ENCODE data around the gene CDH18.

The CDH18 gene

DNA sequence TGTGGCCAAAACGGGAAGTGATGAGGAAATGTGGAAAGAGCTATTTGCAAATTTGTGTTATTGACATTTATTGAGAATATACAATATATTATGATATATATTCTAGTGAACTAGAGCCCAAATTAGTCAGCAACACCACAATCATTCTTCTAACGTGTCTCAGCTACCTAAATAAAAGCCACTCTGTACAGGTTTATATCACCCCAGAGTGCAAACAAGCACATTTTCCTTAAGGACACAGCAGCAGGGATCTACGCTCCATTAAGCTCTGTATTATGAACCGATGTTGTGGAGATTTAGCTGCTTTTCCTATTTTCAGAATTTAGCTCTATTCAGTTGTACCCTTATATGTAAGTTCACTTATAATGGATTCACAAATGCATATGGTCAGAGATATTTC is 77.9 kb downstream of the CDH18 start:
- no peak for DNase-seq
- H3K4me1 Mint-ChIP-seq, result no peaks in the 10 kb centered on the region
- H3K9me3 Mint-ChIP-seq, result peaks cover 8% of the 10 kb centered on the region
- H3K27ac Mint-ChIP-seq, result no peak overlapping the region
- H3K36me3 Mint-ChIP-seq, result no peaks in the 10 kb centered on the region
- H3K4me3 Mint-ChIP-seq, result no peak overlapping the region
- H3K27me3 Mint-ChIP-seq, result no peaks in the 10 kb centered on the region
- CTCF ChIA-PET, result no interaction called here

DNA sequence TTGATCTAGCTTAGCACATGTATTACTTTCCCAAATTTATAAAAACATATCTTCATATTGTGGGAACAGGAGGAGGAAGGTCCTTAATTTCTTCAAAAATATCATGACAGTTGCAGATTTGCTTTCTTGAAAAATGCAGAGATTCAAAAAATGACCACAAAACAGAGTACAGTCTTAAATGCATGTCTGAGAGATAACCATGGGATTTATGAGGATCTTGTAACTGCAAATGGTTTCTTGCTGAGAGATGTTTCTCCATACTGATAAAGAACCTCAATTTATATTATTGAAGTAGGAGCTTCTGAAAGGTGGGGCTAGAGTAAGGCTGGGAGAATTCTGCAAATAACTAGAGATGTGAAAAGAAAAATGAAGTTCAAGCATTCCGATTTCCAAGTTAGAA is 83.2 kb downstream of the CDH18 start:
- H3K36me3 Mint-ChIP-seq, result no peaks in the 10 kb centered on the region
- no peak overlapping the region for H3K27ac Mint-ChIP-seq
- no peak for DNase-seq
- no peaks in the 10 kb centered on the region for H3K4me1 Mint-ChIP-seq
- peaks cover 2% of the 10 kb centered on the region for H3K9me3 Mint-ChIP-seq
- no peak overlapping the region for H3K4me3 Mint-ChIP-seq
- H3K27me3 Mint-ChIP-seq, result no peaks in the 10 kb centered on the region
- CTCF ChIA-PET, result no interaction called here

DNA sequence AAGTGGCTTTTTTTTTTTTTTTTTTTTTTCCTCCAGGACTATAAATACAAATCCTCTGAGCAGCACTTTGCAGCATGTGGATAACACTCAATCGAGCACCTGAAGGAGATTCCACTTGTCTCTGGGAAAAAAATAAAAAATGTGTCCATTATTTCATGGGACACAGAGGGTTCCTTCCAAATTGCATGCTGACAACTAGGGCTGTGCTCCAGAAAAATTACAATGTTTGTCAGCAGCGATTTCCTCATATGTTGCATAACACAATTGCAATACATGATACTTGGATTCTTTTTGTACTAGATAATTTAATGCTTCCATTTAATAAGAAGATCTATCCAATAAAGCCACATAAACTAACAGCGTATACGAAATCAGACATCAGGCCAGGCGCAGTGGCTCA is 84.4 kb downstream of the CDH18 start:
- Mint-ChIP-seq H3K36me3 (no peaks in the 10 kb centered on the region), H3K27me3 (no peaks in the 10 kb centered on the region), H3K9me3 (peaks cover 2% of the 10 kb centered on the region), H3K27ac (no peak overlapping the region), H3K4me3 (no peak overlapping the region), H3K4me1 (no peaks in the 10 kb centered on the region)
- CTCF ChIA-PET, result no interaction called here
- no peak for DNase-seq

DNA sequence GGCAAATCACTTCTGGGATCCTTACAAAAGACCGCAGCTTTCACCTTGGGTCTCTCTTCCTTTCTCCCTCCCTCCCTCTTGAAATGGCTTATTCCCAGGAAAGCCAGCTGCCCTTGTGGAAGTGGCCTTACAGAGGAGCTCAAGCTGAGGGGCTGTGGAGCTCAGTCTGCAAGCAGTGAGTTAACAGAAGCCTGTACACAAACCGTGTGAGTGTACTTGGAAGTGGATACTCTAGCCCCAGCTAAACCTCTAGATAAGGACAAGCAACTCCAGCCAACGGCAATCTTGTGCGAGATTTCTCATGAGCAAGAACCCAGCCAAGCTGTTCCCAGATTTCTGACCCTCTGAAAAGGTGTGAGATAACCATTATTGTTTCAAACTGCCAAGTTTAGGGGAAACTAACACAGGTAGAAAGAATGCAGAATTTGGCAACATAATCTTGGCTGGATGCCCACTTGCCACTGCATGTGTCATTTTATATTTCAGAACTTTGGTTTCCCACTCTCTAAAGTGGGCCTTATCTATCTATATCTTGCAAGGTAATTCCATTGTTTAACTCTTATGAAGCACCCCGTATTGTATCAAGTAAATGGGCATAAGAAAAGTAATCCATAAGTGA is 85.6 kb downstream of the CDH18 start:
- Mint-ChIP-seq H3K27me3 (no peaks in the 10 kb centered on the region), H3K36me3 (no peaks in the 10 kb centered on the region), H3K9me3 (peaks cover 2% of the 10 kb centered on the region), H3K27ac (no peak overlapping the region), H3K4me1 (no peaks in the 10 kb centered on the region), H3K4me3 (no peak overlapping the region)
- DNase-seq, result no peak
- CTCF ChIA-PET, result no interaction called here

DNA sequence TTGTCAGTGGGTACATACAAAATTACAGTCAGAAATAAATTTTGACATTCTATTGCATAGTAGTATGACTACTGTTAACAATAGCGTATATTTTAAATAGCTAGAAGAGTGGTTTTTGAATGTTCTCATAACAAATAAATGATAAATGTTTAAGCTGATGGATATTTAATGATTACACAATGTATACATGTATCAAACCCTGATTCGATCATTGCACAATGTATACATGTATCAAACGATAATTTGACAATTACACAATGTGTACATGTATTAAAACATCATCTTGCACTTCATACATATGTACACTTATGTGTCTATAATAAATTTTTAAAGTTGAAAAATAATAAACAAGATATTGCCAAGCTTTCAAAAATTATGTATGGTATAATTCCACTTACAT is 87.7 kb downstream of the CDH18 start:
- Mint-ChIP-seq H3K4me3 (no peak overlapping the region), H3K27me3 (no peaks in the 10 kb centered on the region), H3K36me3 (no peaks in the 10 kb centered on the region), H3K4me1 (no peaks in the 10 kb centered on the region), H3K9me3 (peaks cover 5% of the 10 kb centered on the region), H3K27ac (no peak overlapping the region)
- CTCF ChIA-PET, result no interaction called here
- DNase-seq, result no peak

DNA sequence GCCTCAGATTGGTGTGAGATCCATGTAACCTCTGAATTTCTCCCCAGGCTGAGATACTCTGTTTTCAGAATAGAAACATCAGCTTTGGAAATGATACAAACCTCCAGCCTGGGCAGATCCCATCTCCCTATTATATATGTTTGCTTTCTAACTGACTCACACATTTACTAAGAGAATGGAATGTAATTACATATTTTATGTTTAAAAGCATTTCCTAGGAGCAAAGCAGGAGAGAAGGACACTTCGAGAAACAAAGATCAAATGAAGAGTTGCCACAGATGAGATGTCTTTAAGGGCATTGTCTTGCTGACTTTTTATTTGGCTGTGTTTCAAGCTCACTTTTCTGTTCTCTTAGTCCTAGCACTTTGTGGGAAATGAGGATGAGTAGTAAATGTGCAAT is 96.3 kb downstream of the CDH18 start:
- Mint-ChIP-seq H3K27me3 (no peaks in the 10 kb centered on the region), H3K4me3 (no peak overlapping the region), H3K27ac (no peak overlapping the region), H3K36me3 (no peaks in the 10 kb centered on the region), H3K4me1 (no peaks in the 10 kb centered on the region), H3K9me3 (peaks cover 5% of the 10 kb centered on the region)
- no peak for DNase-seq
- CTCF ChIA-PET, result no interaction called here

DNA sequence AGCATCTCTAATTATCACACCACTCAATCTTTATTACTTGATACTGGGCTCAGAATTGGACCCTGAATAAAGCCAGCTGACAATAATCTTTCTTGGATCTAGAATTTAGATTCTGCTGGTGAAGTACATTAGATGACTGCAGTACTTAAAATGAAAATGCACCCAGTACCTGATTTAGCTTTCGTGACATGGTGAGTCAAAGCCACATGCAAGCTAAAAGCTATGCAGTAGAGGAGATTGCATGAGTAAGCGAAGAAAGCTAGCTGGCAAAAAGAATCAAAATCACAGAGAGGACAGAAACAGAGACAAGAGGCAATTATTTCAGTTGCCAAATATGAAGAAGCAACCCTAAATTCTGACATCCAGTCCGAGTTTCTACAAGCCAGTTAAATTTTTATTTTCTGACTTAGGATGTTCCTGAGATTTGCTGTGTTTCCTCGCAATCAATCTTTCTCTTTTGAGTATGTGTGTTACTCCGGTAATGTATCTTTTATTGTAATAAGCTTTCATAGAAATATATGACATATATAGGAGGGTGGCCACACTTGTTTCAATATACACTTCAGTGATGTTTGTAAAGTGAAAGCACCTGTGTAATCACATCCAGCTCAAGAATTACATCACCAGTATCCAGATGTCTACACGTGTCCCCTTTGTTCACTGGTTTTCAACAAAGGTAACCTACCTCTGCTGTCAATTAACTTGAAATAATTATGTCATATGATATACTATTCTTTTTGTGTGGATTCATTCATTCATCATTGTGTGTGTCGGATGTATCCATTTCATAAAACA is 101.7 kb downstream of the CDH18 start:
- no peaks in the 10 kb centered on the region for H3K9me3 Mint-ChIP-seq
- H3K27ac Mint-ChIP-seq, result no peak overlapping the region
- CTCF ChIA-PET, result no interaction called here
- no peaks in the 10 kb centered on the region for H3K36me3 Mint-ChIP-seq
- H3K27me3 Mint-ChIP-seq, result no peaks in the 10 kb centered on the region
- H3K4me1 Mint-ChIP-seq, result no peaks in the 10 kb centered on the region
- no peak overlapping the region for H3K4me3 Mint-ChIP-seq
- DNase-seq, result no peak

DNA sequence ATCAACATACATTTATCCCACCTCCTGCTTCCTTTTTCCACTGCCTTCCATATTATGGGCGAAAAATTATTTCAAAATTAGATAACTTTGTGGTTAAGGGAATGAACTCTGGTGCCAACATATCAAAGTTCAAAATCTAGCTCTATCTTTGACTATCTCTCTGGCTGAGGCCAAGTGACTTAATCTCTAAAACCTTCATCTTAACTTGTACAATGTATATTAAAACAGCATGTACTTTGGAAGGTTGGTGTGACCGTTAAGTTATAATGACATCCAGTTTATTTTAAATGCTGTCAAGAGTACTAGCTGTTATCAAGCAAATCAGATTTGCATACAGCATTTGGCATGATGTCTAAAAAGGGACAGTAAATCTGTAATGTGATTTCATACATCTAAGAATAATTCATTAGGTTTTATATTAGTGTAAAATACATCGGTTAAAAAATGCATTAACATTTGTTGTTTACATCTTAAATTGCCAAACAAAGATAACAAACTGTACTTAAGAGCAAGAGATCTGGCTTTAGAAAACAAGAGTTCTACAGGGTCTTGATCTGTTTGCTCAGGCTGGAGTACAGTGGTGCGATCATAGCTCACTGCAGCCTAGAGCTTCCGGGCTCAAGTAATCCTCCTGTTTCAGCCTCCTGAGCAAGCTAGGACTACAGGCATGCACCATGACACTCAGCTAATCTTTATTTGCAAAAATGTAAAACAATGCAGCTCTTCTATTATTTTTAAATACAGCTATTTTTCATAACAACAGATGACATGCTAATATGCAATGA is 102.8 kb downstream of the CDH18 start:
- CTCF ChIA-PET, result no interaction called here
- H3K27me3 Mint-ChIP-seq, result no peaks in the 10 kb centered on the region
- no peak for DNase-seq
- H3K27ac Mint-ChIP-seq, result no peak overlapping the region
- no peaks in the 10 kb centered on the region for H3K36me3 Mint-ChIP-seq
- H3K4me3 Mint-ChIP-seq, result no peak overlapping the region
- H3K9me3 Mint-ChIP-seq, result no peaks in the 10 kb centered on the region
- H3K4me1 Mint-ChIP-seq, result no peaks in the 10 kb centered on the region

DNA sequence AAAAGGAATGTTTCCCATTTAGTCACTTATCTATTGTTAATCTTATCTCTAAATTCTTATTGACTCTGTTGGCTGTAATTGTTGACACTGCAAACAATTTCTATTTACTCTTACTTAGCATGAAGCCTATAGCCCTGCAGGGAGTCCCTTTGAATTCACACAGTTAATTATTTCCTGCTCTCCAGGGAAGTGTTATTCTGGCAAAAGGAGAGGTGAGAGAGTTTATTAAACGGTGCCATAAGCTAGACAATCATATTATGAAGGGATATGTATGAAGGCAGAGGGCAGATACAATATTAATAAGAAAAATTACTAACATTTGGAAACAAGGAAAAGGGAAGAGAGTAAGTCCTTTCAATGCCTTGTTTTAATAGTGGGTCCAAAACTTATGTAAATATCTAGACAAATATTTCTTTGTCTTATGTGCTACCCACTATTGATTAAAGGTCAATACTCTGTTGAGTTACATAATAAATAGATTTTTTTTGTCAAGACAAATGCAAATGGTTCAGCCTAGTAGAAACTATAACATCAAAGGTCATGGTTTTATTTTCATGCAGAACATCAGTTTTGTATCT is 107.1 kb downstream of the CDH18 start:
- H3K36me3 Mint-ChIP-seq, result no peaks in the 10 kb centered on the region
- H3K27me3 Mint-ChIP-seq, result no peaks in the 10 kb centered on the region
- H3K9me3 Mint-ChIP-seq, result peaks cover 4% of the 10 kb centered on the region
- no peak overlapping the region for H3K4me3 Mint-ChIP-seq
- DNase-seq, result no peak
- CTCF ChIA-PET, result no interaction called here
- no peaks in the 10 kb centered on the region for H3K4me1 Mint-ChIP-seq
- H3K27ac Mint-ChIP-seq, result no peak overlapping the region

DNA sequence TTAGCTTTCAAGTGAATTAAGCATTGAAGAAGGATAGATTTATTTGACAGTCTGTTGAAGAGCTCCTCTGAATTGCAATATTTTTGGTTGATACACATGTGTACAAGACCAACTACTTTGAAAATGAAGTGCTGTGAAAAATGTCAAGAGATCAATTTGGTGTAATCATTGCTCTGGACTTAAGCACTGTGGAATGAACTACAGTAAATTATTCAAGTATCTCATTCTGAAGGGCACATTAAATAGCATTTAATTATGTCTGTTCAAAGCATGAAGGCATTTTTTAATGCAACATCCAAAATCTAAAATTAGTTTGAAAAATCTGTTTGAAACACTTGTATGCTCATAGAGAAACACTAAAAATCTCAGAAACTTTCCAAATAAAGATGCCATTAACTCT is 107.5 kb downstream of the CDH18 start:
- Mint-ChIP-seq H3K27me3 (no peaks in the 10 kb centered on the region), H3K27ac (no peak overlapping the region), H3K4me3 (no peak overlapping the region), H3K9me3 (peaks cover 4% of the 10 kb centered on the region), H3K4me1 (no peaks in the 10 kb centered on the region), H3K36me3 (no peaks in the 10 kb centered on the region)
- no peak for DNase-seq
- CTCF ChIA-PET, result no interaction called here

DNA sequence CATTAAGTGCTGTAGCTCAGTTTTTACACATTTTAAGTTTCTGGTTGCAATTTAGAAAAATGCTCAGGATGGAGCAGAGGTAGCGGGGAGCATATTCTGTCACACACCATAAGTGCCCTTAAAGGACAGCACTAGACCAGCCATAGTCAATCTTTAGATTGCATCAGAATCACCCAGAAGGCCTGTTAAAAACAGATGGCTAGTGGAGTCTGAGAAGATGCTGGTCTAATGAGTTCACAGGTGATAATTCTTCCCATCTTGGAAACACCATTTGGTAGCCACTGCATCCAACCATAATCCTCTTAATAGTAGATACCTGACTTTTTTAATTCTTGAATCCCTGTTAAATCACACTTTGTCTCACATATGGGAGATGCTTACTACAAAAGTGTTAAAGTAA is 113.2 kb downstream of the CDH18 start:
- H3K9me3 Mint-ChIP-seq, result peaks cover 11% of the 10 kb centered on the region
- H3K4me3 Mint-ChIP-seq, result no peak overlapping the region
- H3K36me3 Mint-ChIP-seq, result no peaks in the 10 kb centered on the region
- no peak overlapping the region for H3K27ac Mint-ChIP-seq
- no peaks in the 10 kb centered on the region for H3K27me3 Mint-ChIP-seq
- DNase-seq, result no peak
- H3K4me1 Mint-ChIP-seq, result no peaks in the 10 kb centered on the region
- CTCF ChIA-PET, result no interaction called here

DNA sequence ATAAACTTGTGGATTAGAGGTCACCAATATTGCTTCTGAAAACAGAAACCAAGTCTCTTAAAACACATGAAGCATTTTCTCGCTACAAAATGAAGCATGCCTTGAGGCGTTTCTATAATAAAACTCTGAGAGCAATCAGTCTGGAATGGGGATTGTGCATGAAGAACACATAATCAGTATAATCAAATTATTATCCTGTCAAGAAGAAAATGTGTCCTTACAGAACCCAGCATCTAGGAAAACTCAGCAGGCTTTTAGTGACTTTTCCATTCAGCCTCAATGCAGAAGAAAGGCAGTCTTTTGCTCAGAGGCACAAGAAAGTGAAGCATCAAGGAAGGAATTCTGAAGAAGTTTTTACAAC is 121.9 kb downstream of the CDH18 start:
- Mint-ChIP-seq H3K27me3 (no peaks in the 10 kb centered on the region), H3K36me3 (no peaks in the 10 kb centered on the region), H3K9me3 (peaks cover 35% of the 10 kb centered on the region), H3K27ac (no peak overlapping the region), H3K4me1 (no peaks in the 10 kb centered on the region), H3K4me3 (no peak overlapping the region)
- CTCF ChIA-PET, result no interaction called here
- no peak for DNase-seq

DNA sequence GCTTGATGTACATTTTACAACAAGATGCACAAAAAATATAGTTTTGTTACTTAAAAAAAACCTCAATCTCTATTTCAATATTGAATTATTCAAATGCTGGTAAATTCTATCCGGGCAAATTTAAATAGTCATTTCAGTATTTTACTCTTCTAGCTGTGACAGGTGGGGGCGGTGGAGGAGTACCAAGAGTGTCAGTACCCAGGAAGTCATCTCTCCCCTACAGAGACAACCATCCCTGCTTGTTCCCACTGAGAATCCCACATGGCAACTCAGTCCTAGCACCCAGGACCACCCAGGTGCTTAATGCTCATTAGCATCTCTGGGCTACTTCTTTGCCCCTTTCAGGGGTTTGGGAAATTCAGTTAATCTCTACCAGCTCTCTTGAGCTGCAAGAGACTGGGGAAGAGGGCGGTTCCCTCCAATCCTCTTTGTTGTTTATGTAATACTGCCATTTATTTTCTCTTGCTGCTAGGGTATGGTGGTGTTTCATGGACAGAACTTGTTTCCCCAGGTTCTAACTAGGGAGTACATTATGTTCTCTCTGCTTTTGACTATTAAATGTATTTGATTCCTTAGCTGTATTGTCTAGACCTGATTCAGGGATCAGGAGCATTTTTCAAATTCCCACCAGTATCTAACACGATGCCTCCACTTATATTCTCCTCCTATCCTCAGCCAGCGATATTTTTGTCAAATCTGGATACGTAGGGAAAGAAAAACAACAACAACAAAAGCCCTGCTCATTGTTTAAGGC is 122.5 kb downstream of the CDH18 start:
- no peak overlapping the region for H3K27ac Mint-ChIP-seq
- CTCF ChIA-PET, result no interaction called here
- H3K36me3 Mint-ChIP-seq, result no peaks in the 10 kb centered on the region
- H3K4me3 Mint-ChIP-seq, result no peak overlapping the region
- no peaks in the 10 kb centered on the region for H3K4me1 Mint-ChIP-seq
- no peak for DNase-seq
- H3K9me3 Mint-ChIP-seq, result peaks cover 35% of the 10 kb centered on the region
- H3K27me3 Mint-ChIP-seq, result no peaks in the 10 kb centered on the region

DNA sequence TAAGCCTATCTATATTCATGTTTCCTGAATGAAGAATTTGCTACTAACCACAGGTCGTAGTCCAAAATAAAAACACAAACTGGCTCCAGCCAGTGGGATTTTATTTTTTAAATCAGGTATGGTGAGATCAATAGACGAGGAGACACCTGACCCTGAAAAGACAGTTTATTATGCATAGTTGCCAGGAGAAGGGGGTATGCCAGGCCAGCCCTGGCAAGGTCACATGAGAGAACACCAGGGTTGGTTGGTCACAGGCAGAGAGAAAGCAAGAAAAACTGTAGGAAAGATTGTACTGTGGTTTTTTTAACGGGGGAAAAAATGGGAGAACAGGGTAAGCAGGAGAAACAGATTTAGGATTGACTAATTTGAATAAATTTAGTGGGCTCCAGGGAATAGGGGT is 125.3 kb downstream of the CDH18 start:
- Mint-ChIP-seq H3K9me3 (peaks cover 33% of the 10 kb centered on the region), H3K36me3 (no peaks in the 10 kb centered on the region), H3K4me3 (no peak overlapping the region), H3K27ac (no peak overlapping the region), H3K27me3 (no peaks in the 10 kb centered on the region), H3K4me1 (no peaks in the 10 kb centered on the region)
- no peak for DNase-seq
- CTCF ChIA-PET, result no interaction called here
